ENCODE results near the gene SPDYE18. TPM values are rescaled to one million over a fixed set of nuclear protein-coding genes. Genes with fewer than 3 reads are reported as not detected.
"Not testable (repeated sequence)": the region's sequence is repeated elsewhere in the genome, so short reads cannot be mapped to it uniquely, and the experiment has no call there.

The SPDYE18 gene
- total RNA-seq, 1 donor from 2014 or later: 0.54 TPM

DNA sequence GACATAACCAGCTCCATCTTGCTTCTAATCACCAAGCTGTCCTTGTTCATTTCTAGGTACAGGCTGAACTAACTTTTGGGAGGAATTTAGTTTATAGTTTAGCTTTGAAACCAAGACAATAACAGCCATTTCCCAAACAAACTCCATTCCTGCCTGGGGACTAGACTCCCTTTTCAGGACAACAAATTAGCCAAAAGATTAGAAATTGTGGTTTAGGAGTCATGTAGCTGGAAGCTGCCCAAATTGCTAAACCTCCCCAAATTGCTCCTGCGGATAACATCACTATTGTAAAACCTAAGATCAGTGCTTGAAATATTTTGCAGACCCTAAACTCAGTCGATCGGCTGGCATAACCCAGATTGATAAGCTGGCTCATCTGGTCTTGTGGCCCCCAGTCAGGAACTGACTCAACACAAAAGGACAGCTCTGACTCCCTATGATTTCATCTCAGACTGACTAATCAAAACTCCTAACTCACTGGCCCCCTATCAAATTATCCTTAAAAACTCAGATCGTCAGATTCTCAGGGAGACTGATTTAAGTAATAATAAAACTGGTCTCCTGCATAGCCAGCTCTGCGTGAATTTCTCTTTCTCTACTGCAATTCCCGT is 12.5 kb upstream of the SPDYE18 start:
- Mint-ChIP-seq H3K36me3 (ENCODE audit: low read depth) (peaks cover 25% of the 10 kb centered on the region), H3K9me3 (peaks cover 13% of the 10 kb centered on the region)
- H3K27me3 Mint-ChIP-seq (ENCODE audit: insufficient read depth); H3K4me1 Mint-ChIP-seq (ENCODE audit: low read depth); DNase-seq (ENCODE audit: low spot score); H3K27ac Mint-ChIP-seq; H3K4me3 Mint-ChIP-seq; intact Hi-C loops (cut with micrococcal nuclease): not testable (repeated sequence)

DNA sequence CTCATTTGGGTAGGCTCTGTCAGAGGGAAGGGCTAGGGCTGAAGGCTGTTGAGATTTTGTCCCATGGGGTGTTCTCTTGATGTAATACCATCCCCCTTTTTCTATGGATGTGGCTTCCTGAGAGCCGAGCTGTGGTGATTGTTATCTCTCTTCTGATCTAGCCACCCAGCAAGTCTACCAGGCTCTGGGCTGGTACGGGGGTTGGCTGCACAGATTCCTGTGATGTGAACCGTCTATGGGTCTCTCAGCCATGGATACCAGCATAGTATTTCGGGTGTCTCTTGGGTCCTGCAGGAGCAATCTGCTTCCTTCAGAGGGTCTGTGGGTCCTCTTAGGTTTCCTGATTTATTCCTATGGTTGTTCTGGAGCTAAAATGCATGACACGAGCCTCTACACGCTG is 8.8 kb upstream of the SPDYE18 start:
- DNase-seq (ENCODE audit: low spot score); H3K27ac Mint-ChIP-seq; intact Hi-C loops (cut with micrococcal nuclease); H3K4me3 Mint-ChIP-seq; H3K27me3 Mint-ChIP-seq (ENCODE audit: insufficient read depth): not testable (repeated sequence)
- Mint-ChIP-seq H3K9me3 (peaks cover 17% of the 10 kb centered on the region), H3K4me1 (ENCODE audit: low read depth) (peaks cover 25% of the 10 kb centered on the region), H3K36me3 (ENCODE audit: low read depth) (peaks cover 26% of the 10 kb centered on the region)

DNA sequence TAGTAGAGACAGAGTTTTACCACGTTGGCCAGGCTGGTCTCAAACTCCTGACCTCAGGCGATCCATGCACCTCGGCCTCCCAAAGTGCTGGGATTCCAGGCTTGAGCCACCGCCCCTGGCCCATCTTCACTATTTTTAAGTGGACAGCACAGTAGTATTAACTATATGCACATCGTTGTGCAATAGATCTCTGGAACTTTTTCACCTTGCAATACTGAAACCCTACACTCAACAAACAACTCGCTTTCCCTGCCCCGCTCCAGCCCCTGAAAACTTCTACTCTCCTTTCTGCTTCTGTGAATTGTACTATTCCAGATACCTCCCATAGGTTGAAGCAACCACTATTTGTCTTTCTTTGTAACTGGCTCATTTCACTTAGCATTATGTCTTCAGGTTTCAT is 3.5 kb upstream of the SPDYE18 start:
- Mint-ChIP-seq H3K36me3 (ENCODE audit: low read depth) (peaks cover 13% of the 10 kb centered on the region), H3K4me1 (ENCODE audit: low read depth) (peaks cover 25% of the 10 kb centered on the region), H3K27ac (peak overlapping the region; percentile 2)
- H3K4me3 Mint-ChIP-seq; H3K9me3 Mint-ChIP-seq; H3K27me3 Mint-ChIP-seq (ENCODE audit: insufficient read depth); DNase-seq (ENCODE audit: low spot score); intact Hi-C loops (cut with micrococcal nuclease): not testable (repeated sequence)

DNA sequence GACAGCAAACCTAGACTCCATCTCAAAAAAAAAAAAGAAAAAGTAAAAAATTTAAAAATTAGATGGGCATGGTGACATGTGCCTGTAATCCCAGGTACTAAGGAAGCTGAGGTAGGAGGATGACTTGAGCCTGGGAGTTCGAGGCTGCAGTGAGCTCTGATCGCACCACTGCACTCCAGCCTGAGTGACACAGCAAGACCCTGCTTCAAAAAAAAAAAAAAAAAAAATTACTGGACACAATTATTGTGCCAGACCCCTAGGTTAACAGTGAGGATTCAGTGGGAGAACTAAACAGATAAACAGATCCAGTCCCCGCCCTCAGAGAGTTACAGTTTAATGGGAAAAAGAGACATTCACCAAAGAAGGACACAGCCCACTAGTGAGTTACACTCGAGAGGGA is 1.4 kb upstream of the SPDYE18 start:
- H3K36me3 Mint-ChIP-seq (ENCODE audit: low read depth); DNase-seq (ENCODE audit: low spot score); H3K27ac Mint-ChIP-seq; H3K9me3 Mint-ChIP-seq; H3K27me3 Mint-ChIP-seq (ENCODE audit: insufficient read depth); H3K4me3 Mint-ChIP-seq; intact Hi-C loops (cut with micrococcal nuclease): not testable (repeated sequence)
- H3K4me1 Mint-ChIP-seq (ENCODE audit: low read depth): peaks cover 20% of the 10 kb centered on the region

DNA sequence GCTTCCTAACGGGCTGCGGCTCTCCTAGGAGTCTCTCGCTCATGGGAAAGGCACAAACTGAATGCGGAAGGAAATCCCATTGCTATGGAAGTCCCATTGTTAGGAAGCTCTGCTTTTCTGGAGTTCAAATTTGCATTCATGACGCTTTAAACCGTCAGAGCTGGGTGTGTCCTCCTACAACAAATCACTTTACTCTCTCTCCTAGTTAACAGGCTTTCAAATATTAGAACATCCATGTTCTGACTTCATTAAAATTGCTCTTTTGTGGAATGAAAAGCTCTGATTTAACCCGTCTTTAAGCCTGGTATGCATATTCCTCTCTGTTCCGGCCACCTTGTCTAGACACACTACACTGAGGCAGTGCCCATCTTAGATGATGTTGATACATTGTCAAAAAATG is 30.1 kb downstream of the SPDYE18 start, which contains the start of gene SPDYE17:
SPDYE17 (minus strand) TSS at position 101 of the 400 bp plus-strand sequence. CDS start 1,791 bp downstream, outside the sequence.
- H3K27ac Mint-ChIP-seq; H3K4me1 Mint-ChIP-seq (ENCODE audit: low read depth); DNase-seq (ENCODE audit: low spot score); H3K4me3 Mint-ChIP-seq; H3K9me3 Mint-ChIP-seq; H3K36me3 Mint-ChIP-seq (ENCODE audit: low read depth); H3K27me3 Mint-ChIP-seq (ENCODE audit: insufficient read depth); intact Hi-C loops (cut with micrococcal nuclease): not testable (repeated sequence)

DNA sequence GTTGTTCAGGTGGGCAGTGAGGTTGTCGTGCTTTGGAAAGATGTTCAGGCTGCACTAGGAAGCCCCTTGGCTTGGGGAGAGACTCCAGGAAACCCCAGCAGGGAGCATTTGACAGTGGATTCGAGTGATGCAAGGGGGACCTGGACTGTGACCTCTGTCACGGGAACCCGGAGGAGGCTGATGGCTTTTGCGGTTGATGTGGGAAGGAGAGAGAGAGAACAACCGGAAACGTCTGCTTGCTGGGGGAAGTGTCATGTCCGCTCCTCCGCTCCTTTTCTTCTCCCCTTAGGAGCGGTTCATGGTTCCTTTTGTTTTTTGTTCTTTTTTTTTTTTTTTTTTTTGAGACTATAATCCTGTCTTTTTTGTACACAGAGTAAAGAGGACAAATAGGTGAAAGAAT is 36.0 kb downstream of the SPDYE18 start:
- H3K9me3 Mint-ChIP-seq; H3K4me3 Mint-ChIP-seq; DNase-seq (ENCODE audit: low spot score); H3K4me1 Mint-ChIP-seq (ENCODE audit: low read depth); H3K27ac Mint-ChIP-seq; intact Hi-C loops (cut with micrococcal nuclease); H3K27me3 Mint-ChIP-seq (ENCODE audit: insufficient read depth); H3K36me3 Mint-ChIP-seq (ENCODE audit: low read depth): not testable (repeated sequence)

DNA sequence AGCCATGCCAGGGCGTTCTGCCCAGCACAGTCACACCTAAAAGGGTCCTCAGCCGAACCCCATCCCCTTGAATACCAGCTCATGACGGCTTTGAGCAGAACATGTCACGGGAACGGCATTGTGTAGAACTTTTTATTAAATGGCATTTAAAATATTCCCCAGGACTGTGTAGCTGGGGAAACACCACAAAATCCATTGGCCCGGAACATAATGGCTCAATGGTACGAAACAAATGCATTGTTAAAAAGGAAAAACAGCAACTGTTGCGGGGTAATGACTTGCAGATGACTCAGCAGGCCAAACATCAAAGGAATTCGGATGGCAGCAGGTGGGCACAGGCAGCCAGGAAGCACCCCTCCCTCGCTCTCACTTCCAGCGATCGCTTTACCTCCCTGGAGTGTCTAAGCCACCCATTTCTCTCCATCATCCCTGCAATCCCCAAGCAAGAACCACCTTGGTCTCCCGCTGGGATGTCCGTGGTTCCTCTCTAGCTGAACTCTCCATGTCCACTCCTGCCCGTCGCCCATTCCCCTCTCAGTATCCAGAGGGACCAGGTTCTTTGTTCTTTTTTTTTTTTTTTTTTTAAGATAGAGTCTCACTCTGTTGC is 52.2 kb downstream of the SPDYE18 start:
- H3K36me3 Mint-ChIP-seq (ENCODE audit: low read depth); H3K4me1 Mint-ChIP-seq (ENCODE audit: low read depth); H3K27me3 Mint-ChIP-seq (ENCODE audit: insufficient read depth); H3K9me3 Mint-ChIP-seq; H3K27ac Mint-ChIP-seq; DNase-seq (ENCODE audit: low spot score); intact Hi-C loops (cut with micrococcal nuclease); H3K4me3 Mint-ChIP-seq: not testable (repeated sequence)

DNA sequence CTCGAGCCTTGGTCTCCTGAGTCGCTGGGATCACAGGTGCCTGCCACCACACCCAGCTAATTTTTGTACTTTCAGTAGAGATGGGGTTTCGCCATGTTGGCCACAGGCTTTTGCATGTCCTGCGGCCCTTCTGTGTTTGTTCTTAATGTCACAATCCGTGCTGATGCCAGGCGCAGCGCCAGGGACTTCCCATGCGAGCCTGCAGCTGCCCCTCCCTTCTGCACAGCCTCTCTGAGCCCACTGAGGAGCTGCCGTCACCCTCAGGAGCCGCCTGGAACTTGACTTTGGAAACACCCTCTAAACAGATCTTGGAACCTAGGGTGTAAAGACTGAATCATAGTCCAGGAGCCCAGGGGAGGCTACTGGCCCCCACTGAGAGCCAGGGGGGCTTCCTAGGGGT is 54.4 kb downstream of the SPDYE18 start:
- intact Hi-C loops (cut with micrococcal nuclease); H3K9me3 Mint-ChIP-seq; H3K4me1 Mint-ChIP-seq (ENCODE audit: low read depth); H3K36me3 Mint-ChIP-seq (ENCODE audit: low read depth); DNase-seq (ENCODE audit: low spot score); H3K27me3 Mint-ChIP-seq (ENCODE audit: insufficient read depth); H3K27ac Mint-ChIP-seq; H3K4me3 Mint-ChIP-seq: not testable (repeated sequence)

DNA sequence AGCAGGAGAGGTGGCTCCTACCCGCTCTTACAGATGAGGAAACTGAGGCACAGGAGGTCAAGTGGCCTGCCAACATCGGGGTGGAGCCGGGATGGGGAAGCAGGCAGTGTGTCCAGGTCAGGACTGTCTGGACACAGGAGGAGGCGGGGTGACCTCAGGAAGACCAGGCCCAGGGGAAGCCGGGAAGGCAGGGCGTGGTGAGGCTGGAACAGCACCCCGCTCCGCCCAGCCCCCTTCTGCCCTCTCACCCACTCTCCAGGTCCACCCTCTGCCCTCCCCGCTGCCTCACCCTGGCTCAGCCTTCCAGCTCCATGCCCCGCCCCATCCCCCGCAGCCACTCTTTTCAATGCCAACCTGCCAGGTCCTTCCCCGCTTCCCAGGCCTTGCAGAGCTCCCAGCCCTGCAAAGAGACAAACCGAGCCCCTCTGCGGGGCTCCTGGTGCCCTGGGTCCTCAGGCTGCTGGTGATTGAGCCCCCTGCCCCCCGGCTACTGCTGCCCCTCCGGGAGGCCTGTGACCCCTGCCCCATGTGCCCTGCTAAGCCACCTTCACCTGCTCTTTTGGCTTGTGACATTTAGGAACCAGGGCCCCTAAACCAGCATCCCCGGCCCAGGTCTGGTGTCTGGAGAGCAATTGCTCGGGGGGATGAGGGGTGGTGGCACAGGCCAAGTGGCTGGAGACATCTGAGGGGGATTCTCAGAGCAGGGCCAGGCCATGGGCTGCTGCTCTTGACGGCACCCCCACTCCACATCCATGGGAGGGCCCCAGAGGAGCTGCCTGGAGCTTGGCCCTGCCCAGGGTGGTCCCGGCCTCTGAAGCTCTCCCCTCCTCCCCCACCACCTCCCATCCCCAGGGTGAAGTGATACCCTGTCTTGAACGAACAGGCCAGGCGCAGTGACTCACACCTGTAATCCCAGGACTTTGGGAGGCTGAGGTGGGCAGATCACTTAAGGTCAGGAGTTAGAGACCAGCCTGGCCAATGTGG is 55.9 kb downstream of the SPDYE18 start:
- H3K9me3 Mint-ChIP-seq; H3K4me3 Mint-ChIP-seq; H3K36me3 Mint-ChIP-seq (ENCODE audit: low read depth); H3K27me3 Mint-ChIP-seq (ENCODE audit: insufficient read depth); DNase-seq (ENCODE audit: low spot score); H3K27ac Mint-ChIP-seq; intact Hi-C loops (cut with micrococcal nuclease); H3K4me1 Mint-ChIP-seq (ENCODE audit: low read depth): not testable (repeated sequence)

DNA sequence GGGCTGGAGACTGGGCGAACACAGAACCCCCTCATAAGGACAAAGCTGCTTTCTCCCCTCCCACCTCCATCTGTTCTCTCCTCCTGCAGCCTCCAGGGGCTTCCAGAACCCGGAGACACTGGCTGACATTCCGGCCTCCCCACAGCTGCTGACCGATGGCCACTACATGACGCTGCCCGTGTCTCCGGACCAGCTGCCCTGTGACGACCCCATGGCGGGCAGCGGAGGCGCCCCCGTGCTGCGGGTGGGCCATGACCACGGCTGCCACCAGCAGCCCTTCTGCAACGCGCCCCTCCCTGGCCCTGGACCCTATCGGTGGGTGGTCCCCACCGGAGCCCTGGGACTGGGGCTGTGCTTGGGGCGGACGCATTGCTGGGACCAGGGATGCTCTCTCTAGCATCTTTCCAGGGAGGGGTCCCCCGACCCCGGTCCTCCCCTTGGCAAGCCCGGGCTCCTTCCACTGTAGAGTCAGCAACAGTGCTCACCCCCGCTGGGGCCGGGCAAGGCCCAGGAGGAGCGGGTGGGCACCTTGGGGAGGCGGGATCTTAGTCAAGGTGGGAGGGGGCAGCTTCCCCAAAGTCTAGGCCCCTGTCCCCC is 56.8 kb downstream of the SPDYE18 start:
- H3K27ac Mint-ChIP-seq; H3K4me1 Mint-ChIP-seq (ENCODE audit: low read depth); H3K9me3 Mint-ChIP-seq; H3K36me3 Mint-ChIP-seq (ENCODE audit: low read depth); DNase-seq (ENCODE audit: low spot score); intact Hi-C loops (cut with micrococcal nuclease); H3K4me3 Mint-ChIP-seq; H3K27me3 Mint-ChIP-seq (ENCODE audit: insufficient read depth): not testable (repeated sequence)

DNA sequence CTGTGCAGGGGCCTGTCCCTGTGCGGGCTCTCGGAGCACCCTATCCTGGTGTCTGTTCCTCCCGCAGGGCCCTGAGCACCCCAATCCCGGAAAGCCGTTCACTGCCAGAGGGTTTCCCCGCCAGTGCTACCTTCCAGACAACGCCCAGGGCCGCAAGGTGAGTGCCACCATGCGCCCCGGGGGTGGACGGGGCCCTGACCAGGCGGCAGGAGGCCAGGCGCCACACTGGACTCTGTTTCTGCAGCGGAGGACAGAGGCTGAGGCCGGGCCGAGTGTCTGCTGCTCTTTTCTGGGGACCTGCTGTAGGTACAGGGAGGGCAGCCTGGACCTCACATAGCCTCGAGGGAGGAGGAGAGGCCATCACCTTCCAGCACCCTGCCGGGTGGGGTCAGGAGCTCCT is 58.2 kb downstream of the SPDYE18 start:
- H3K9me3 Mint-ChIP-seq; H3K4me3 Mint-ChIP-seq; DNase-seq (ENCODE audit: low spot score); H3K27ac Mint-ChIP-seq; H3K27me3 Mint-ChIP-seq (ENCODE audit: insufficient read depth); H3K4me1 Mint-ChIP-seq (ENCODE audit: low read depth); H3K36me3 Mint-ChIP-seq (ENCODE audit: low read depth); intact Hi-C loops (cut with micrococcal nuclease): not testable (repeated sequence)

DNA sequence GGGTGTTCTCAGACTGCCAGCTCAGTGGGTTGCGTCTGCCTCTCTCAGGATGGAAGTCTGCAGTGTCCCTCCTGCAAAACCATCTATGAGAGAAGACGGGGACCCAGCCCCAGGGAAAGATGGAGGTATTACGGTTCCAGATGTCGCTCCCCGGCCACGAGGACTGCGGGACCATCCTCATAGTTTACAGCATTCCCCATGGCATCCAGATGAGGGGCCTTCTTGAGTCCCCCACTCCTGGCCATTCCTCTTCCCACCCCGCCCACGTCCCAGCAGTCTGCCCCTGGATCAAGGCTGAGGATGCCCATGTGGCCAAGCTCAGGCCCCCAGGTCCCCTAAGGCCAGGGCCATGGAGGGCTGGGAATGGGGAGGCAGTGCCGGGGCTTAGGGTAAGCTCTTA is 59.1 kb downstream of the SPDYE18 start:
- H3K27ac Mint-ChIP-seq; H3K36me3 Mint-ChIP-seq (ENCODE audit: low read depth); H3K9me3 Mint-ChIP-seq; H3K4me1 Mint-ChIP-seq (ENCODE audit: low read depth); intact Hi-C loops (cut with micrococcal nuclease); H3K27me3 Mint-ChIP-seq (ENCODE audit: insufficient read depth); H3K4me3 Mint-ChIP-seq; DNase-seq (ENCODE audit: low spot score): not testable (repeated sequence)
